WTC11 (cell line): ENCODE measurements around the gene AMBRA1. TPM values are rescaled to one million over a fixed set of nuclear protein-coding genes. Genes with fewer than 3 reads are reported as not detected.

ENCODE experiments used
- ATAC-seq: fragments of 200-7000 bp; cut with Tn5 transposase; 2 replicates; pipeline ENCODE4 v1.10.0; 2021; ENCODE audit warnings: mild to moderate bottlenecking, moderate library complexity
- CTCF ChIA-PET: fragments of 300-600 bp; sonication (Branson Sonifier 250); formaldehyde crosslinking; loops from one replicate; lab custom pipeline; 2021; ENCODE audit warnings: antibody characterized with exemption; lab: Charles Lee
- POLR2A ChIA-PET: fragments of 350-600 bp; sonication (Branson Sonifier 250); formaldehyde crosslinking; loops from one replicate; lab custom pipeline; 2021; ENCODE audit warnings: antibody characterized with exemption; lab: Charles Lee
- DNase-seq: peaks from one replicate; pipeline ENCODE4 v3.0.0; 2021; ENCODE audit warnings: low spot score
- H3K27ac Mint-ChIP-seq: 2 replicates; pipeline ENCODE4 v1.8.0; 2021; ENCODE audit warnings: mixed read lengths
- H3K27me3 Mint-ChIP-seq: 2 replicates; pipeline ENCODE4 v1.8.0; 2021; ENCODE audit warnings: low read depth, mild to moderate bottlenecking, moderate library complexity, mixed read lengths
- H3K36me3 Mint-ChIP-seq: 2 replicates; pipeline ENCODE4 v1.8.0; 2021; ENCODE audit warnings: mixed read lengths
- H3K4me1 Mint-ChIP-seq: 2 replicates; pipeline ENCODE4 v1.8.0; 2022; ENCODE audit warnings: mixed read lengths
- H3K4me3 Mint-ChIP-seq: 2 replicates; pipeline ENCODE4 v1.8.0; 2021; ENCODE audit warnings: mild to moderate bottlenecking, moderate library complexity, mixed read lengths
- H3K9me3 Mint-ChIP-seq: 2 replicates; pipeline ENCODE4 v1.8.0; 2021; ENCODE audit warnings: mixed read lengths
- ARID4B ChIP-seq: sonication (generic); formaldehyde crosslinking; IDR thresholded peaks from 2 replicates; pipeline ENCODE4 v1.8.0; 2023; ENCODE audit warnings: missing genetic modification reagents, mild to moderate bottlenecking, borderline replicate concordance
- ATF2 ChIP-seq: sonication (generic); formaldehyde crosslinking; IDR thresholded peaks from 2 replicates; pipeline ENCODE4 v1.8.1; 2022; ENCODE audit warnings: low read depth, missing genetic modification reagents, borderline replicate concordance
- FOXJ3 ChIP-seq: sonication (generic); formaldehyde crosslinking; IDR thresholded peaks from 2 replicates; pipeline ENCODE4 v1.9.0; 2021; ENCODE audit warnings: missing genetic modification reagents, mild to moderate bottlenecking, borderline replicate concordance
- FOXK1 ChIP-seq: sonication (generic); formaldehyde crosslinking; IDR thresholded peaks from 2 replicates; pipeline ENCODE4 v1.8.0; 2022; ENCODE audit warnings: mild to moderate bottlenecking, moderate library complexity, missing genetic modification reagents
- FOXP4 ChIP-seq: sonication (generic); formaldehyde crosslinking; IDR thresholded peaks from 2 replicates; pipeline ENCODE4 v1.8.0; 2022; ENCODE audit warnings: mild to moderate bottlenecking, missing genetic modification reagents
- GRHL2 ChIP-seq: fragments of 250-450 bp; sonication (Bioruptor Pico); IDR thresholded peaks from 2 replicates; pipeline ENCODE4 v1.8.0; 2022; ENCODE audit warnings: mild to moderate bottlenecking, moderate library complexity; ENCODE audit not compliant: insufficient replicate concordance, severe bottlenecking
- HMGA2 ChIP-seq: fragments of 250-450 bp; sonication (Bioruptor Pico); IDR thresholded peaks from 2 replicates; pipeline ENCODE4 v1.4.0; 2021; ENCODE audit warnings: mild to moderate bottlenecking, moderate library complexity
- MAX ChIP-seq: sonication (generic); formaldehyde crosslinking; IDR thresholded peaks from 2 replicates; pipeline ENCODE4 v1.8.0; 2022; ENCODE audit warnings: mild to moderate bottlenecking, missing genetic modification reagents
- NR2C2 ChIP-seq: sonication (generic); formaldehyde crosslinking; IDR thresholded peaks from 2 replicates; pipeline ENCODE4 v1.8.0; 2022; ENCODE audit warnings: mild to moderate bottlenecking, missing genetic modification reagents
- OVOL2 ChIP-seq: fragments of 250-450 bp; sonication (Bioruptor Pico); IDR thresholded peaks from 2 replicates; pipeline ENCODE4 v1.9.0; 2021; ENCODE audit warnings: mild to moderate bottlenecking, borderline replicate concordance
- RELA ChIP-seq: sonication (generic); formaldehyde crosslinking; IDR thresholded peaks from 2 replicates; pipeline ENCODE4 v1.8.1; 2022; ENCODE audit warnings: missing genetic modification reagents, mild to moderate bottlenecking, borderline replicate concordance
- RORB ChIP-seq: fragments of 250-450 bp; sonication (Bioruptor Pico); IDR thresholded peaks from 2 replicates; pipeline ENCODE4 v1.9.0; 2021; ENCODE audit warnings: mild to moderate bottlenecking
- SMAD3 ChIP-seq: sonication (generic); formaldehyde crosslinking; IDR thresholded peaks from 2 replicates; pipeline ENCODE4 v1.8.0; 2022; ENCODE audit warnings: missing genetic modification reagents, mild to moderate bottlenecking, borderline replicate concordance
- TEAD4 ChIP-seq: sonication (generic); formaldehyde crosslinking; IDR thresholded peaks from 2 replicates; pipeline ENCODE4 v1.8.0; 2022; ENCODE audit warnings: mild to moderate bottlenecking, missing genetic modification reagents
- TP53 ChIP-seq: sonication (generic); formaldehyde crosslinking; IDR thresholded peaks from 2 replicates; pipeline ENCODE4 v1.8.1; 2023; ENCODE audit warnings: mild to moderate bottlenecking, missing genetic modification reagents
- ZBTB43 ChIP-seq: sonication (generic); formaldehyde crosslinking; IDR thresholded peaks from 2 replicates; pipeline ENCODE4 v1.8.1; 2023; ENCODE audit warnings: mild to moderate bottlenecking, missing genetic modification reagents
- ZNF219 ChIP-seq: sonication (generic); formaldehyde crosslinking; IDR thresholded peaks from 2 replicates; pipeline ENCODE4 v1.8.0; 2023; ENCODE audit warnings: missing genetic modification reagents, mild to moderate bottlenecking, borderline replicate concordance
- total RNA-seq: library from RNA; stranded (reverse); gene quantifications from 3 replicates; pipeline ENCODE4 v1.2.3, GENCODE V29; 2021
- TF ChIP-seq, protein P1 (sequence below): sonication (generic); formaldehyde crosslinking; conservative IDR thresholded peaks from 2 replicates; pipeline ENCODE4 v1.8.1; 2022; ENCODE audit warnings: mild to moderate bottlenecking, missing genetic modification reagents
- TF ChIP-seq, protein P2 (sequence below): sonication (generic); formaldehyde crosslinking; IDR thresholded peaks from 2 replicates; pipeline ENCODE4 v1.8.0; 2023; ENCODE audit warnings: mild to moderate bottlenecking, missing genetic modification reagents
- TF ChIP-seq, protein P3 (sequence below): sonication (generic); formaldehyde crosslinking; IDR thresholded peaks from 2 replicates; pipeline ENCODE4 v1.8.1; 2022; ENCODE audit warnings: mild to moderate bottlenecking, missing genetic modification reagents, moderate library complexity, borderline replicate concordance
- TF ChIP-seq, protein P4 (sequence below): fragments of 250-450 bp; sonication (Bioruptor Pico); IDR thresholded peaks from 2 replicates; pipeline ENCODE4 v1.9.0; 2021; ENCODE audit warnings: mild to moderate bottlenecking

AMBRA1 gene
- total RNA-seq, 1 experiment from 2014 or later, result 35.0 TPM

DNA sequence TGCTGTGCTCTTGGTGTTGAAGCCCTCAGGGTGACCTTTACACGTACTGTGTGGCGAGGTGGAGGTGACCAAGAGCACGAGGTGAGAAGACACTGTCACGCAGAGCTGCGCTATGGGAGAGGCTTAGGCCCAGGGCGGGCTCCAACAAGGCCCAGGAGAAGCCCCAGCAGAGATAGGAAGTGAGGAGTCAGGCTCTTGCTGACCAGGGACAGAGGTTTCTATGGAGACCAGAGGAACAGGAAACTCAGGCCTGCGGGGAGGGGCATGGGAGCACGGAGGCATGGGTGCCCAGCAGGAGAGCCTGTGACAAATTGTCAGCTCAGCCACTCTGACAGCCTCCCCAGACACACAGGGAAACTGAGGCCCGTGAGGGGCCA is 230.8 kb downstream of the AMBRA1 start (continued):
- no peak for TF ChIP-seq OVOL2
- TF ChIP-seq RELA (CRISPR knock-in tag), result no peak
- TF ChIP-seq FOXK1, result no peak
- TF ChIP-seq, protein P1, sequence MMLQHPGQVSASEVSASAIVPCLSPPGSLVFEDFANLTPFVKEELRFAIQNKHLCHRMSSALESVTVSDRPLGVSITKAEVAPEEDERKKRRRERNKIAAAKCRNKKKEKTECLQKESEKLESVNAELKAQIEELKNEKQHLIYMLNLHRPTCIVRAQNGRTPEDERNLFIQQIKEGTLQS (CRISPR knock-in tag), result no peak
- TF ChIP-seq, protein P2, sequence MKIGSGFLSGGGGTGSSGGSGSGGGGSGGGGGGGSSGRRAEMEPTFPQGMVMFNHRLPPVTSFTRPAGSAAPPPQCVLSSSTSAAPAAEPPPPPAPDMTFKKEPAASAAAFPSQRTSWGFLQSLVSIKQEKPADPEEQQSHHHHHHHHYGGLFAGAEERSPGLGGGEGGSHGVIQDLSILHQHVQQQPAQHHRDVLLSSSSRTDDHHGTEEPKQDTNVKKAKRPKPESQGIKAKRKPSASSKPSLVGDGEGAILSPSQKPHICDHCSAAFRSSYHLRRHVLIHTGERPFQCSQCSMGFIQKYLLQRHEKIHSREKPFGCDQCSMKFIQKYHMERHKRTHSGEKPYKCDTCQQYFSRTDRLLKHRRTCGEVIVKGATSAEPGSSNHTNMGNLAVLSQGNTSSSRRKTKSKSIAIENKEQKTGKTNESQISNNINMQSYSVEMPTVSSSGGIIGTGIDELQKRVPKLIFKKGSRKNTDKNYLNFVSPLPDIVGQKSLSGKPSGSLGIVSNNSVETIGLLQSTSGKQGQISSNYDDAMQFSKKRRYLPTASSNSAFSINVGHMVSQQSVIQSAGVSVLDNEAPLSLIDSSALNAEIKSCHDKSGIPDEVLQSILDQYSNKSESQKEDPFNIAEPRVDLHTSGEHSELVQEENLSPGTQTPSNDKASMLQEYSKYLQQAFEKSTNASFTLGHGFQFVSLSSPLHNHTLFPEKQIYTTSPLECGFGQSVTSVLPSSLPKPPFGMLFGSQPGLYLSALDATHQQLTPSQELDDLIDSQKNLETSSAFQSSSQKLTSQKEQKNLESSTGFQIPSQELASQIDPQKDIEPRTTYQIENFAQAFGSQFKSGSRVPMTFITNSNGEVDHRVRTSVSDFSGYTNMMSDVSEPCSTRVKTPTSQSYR, result no peak
- TF ChIP-seq TP53 (CRISPR knock-in tag), result no peak
- TF ChIP-seq HMGA2 (CRISPR knock-in tag), result no peak

GRCh38 chr11:46362156-46363030 is 231.4 kb downstream of the AMBRA1 start:
- H3K9me3 Mint-ChIP-seq, result no peaks in the 10 kb centered on the region
- H3K4me1 Mint-ChIP-seq, result peaks cover 32% of the 10 kb centered on the region
- ChIA-PET POLR2A (interaction anchor here (0.6 kb wide), 1 partner anchor 895 kb away, joined by 3 read pairs; no protein-coding TSS in a partner anchor), CTCF (interaction anchor here (1.0 to 11.8 kb wide), 4 partner anchors 10 to 21 kb away, joined by 3 to 231 read pairs (median 4); no protein-coding TSS in a partner anchor)
- H3K4me3 Mint-ChIP-seq, result no peak overlapping the region
- peak overlapping the region; percentile 85 for H3K27ac Mint-ChIP-seq
- ATAC-seq, result no peak
- H3K36me3 Mint-ChIP-seq, result peaks cover 2% of the 10 kb centered on the region; the same call in 1 of the 2 replicates
- DNase-seq, result no peak
- H3K27me3 Mint-ChIP-seq, result no peaks in the 10 kb centered on the region
- TF ChIP-seq, protein P3, sequence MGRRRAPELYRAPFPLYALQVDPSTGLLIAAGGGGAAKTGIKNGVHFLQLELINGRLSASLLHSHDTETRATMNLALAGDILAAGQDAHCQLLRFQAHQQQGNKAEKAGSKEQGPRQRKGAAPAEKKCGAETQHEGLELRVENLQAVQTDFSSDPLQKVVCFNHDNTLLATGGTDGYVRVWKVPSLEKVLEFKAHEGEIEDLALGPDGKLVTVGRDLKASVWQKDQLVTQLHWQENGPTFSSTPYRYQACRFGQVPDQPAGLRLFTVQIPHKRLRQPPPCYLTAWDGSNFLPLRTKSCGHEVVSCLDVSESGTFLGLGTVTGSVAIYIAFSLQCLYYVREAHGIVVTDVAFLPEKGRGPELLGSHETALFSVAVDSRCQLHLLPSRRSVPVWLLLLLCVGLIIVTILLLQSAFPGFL (CRISPR knock-in tag), result no peak
- TF ChIP-seq ZBTB43 (CRISPR knock-in tag) (no peak), ATF2 (CRISPR knock-in tag) (no peak), NR2C2 (CRISPR knock-in tag) (no peak), GRHL2 (CRISPR knock-in tag) (no peak), TEAD4 (CRISPR knock-in tag) (no peak), ZNF219 (CRISPR knock-in tag) (no peak), MAX (no peak), FOXP4 (no peak), ARID4B (no peak), FOXJ3 (CRISPR knock-in tag) (no peak), SMAD3 (CRISPR knock-in tag) (no peak), RORB (CRISPR knock-in tag) (no peak)
- TF ChIP-seq, protein P4, sequence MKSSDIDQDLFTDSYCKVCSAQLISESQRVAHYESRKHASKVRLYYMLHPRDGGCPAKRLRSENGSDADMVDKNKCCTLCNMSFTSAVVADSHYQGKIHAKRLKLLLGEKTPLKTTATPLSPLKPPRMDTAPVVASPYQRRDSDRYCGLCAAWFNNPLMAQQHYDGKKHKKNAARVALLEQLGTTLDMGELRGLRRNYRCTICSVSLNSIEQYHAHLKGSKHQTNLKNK, result no peak
